HepG2 (cell line): Measurements from ENCODE around the gene FRAS1. TPM values are rescaled to one million over a fixed set of nuclear protein-coding genes. Genes with fewer than 3 reads are reported as not detected.

Experiments used
- ELF3 ChIP-seq: IDR thresholded peaks from 2 replicates; pipeline ENCODE4 v1.6.1; 2016; ENCODE audit warnings: missing genetic modification reagents, missing compliant biosample characterization
- GFI1 ChIP-seq: sonication (generic); formaldehyde crosslinking; IDR thresholded peaks from 2 replicates; pipeline ENCODE4 v1.5.0; 2020; ENCODE audit warnings: missing genetic modification reagents, mild to moderate bottlenecking, borderline replicate concordance
- KLF16 ChIP-seq, 2 experiments: sonication (generic) in 1 of 2; formaldehyde crosslinking in 1 of 2; IDR thresholded peaks; 2 replicates each; pipeline versions ENCODE4 v1.6.1 to v1.8.0; 2016 to 2023; ENCODE audit warnings: missing genetic modification reagents in 2 of 2, missing compliant biosample characterization in 1 of 2
- SMAD3 ChIP-seq: sonication (generic); formaldehyde crosslinking; IDR thresholded peaks from 2 replicates; pipeline ENCODE4 v1.4.0; 2020; ENCODE audit warnings: missing genetic modification reagents
- SMYD3 ChIP-seq: sonication (generic); formaldehyde crosslinking; IDR thresholded peaks from 2 replicates; pipeline ENCODE4 v1.8.1; 2023; ENCODE audit warnings: mild to moderate bottlenecking, missing genetic modification reagents
- SP1 ChIP-seq, 2 experiments: fragments of 450-650 bp in 1 of 2; sonication (generic) in 1 of 2; formaldehyde crosslinking in 1 of 2; IDR thresholded peaks; 2 replicates each; pipeline versions ENCODE4 v1.4.0 to v1.6.1; 2016 to 2020; ENCODE audit warnings: missing genetic modification reagents in 1 of 2
- TARDBP ChIP-seq: sonication (generic); formaldehyde crosslinking; IDR thresholded peaks from 2 replicates; pipeline ENCODE4 v1.8.0; 2022; ENCODE audit warnings: mild to moderate bottlenecking, missing genetic modification reagents
- TBL1XR1 ChIP-seq: fragments of 150-350 bp; IDR thresholded peaks from 2 replicates; pipeline ENCODE4 v1.6.1; 2014; ENCODE audit warnings: borderline replicate concordance, low read length; ENCODE audit not compliant: partially characterized antibody
- ZBTB20 ChIP-seq: sonication (generic); formaldehyde crosslinking; IDR thresholded peaks from 2 replicates; pipeline ENCODE4 v1.8.1; 2023; ENCODE audit warnings: missing genetic modification reagents, low read depth, mild to moderate bottlenecking, borderline replicate concordance
- ZNF20 ChIP-seq: sonication (generic); formaldehyde crosslinking; IDR thresholded peaks from 2 replicates; pipeline ENCODE4 v1.4.0; 2020; ENCODE audit warnings: mild to moderate bottlenecking, moderate library complexity, missing genetic modification reagents
- ZNF333 ChIP-seq: sonication (generic); formaldehyde crosslinking; IDR thresholded peaks from 2 replicates; pipeline ENCODE4 v1.4.0; 2020; ENCODE audit warnings: mild to moderate bottlenecking, missing genetic modification reagents, borderline replicate concordance
- ZNF605 ChIP-seq: sonication (generic); formaldehyde crosslinking; IDR thresholded peaks from 2 replicates; pipeline ENCODE4 v1.8.0; 2022; ENCODE audit warnings: mild to moderate bottlenecking, missing genetic modification reagents
- ZNF660 ChIP-seq: sonication (generic); formaldehyde crosslinking; IDR thresholded peaks from 2 replicates; pipeline ENCODE4 v1.5.1; 2020; ENCODE audit warnings: mild to moderate bottlenecking, low read depth, missing genetic modification reagents, borderline replicate concordance
- polyA plus RNA-seq, 8 experiments: library from polyadenylated mRNA; depleted of rRNA in 3 of 8; stranded (reverse) in 7 of 8; unstranded in 1 of 8; fragments of >200 nt; fragmentation: Illumina TruSeq in 4 of 8; extraction: Trizol in 4 of 8; gene quantifications; 2 replicates each; pipeline versions ENCODE4 v1.2.1 to v1.2.3, GENCODE V29; 2011 to 2016; ENCODE audit warnings: low read depth in 4 of 8, missing spikeins in 1 of 8, mixed read lengths in 1 of 8; ENCODE audit not compliant: insufficient read depth in 1 of 8
- total RNA-seq, 5 experiments: library from RNA; depleted of rRNA; stranded (reverse); fragments of >200 nt; fragmentation: Illumina TruSeq; extraction: Trizol; gene quantifications; 2 replicates each; pipeline ENCODE4 v1.2.3, GENCODE V29; 2016; ENCODE audit warnings: low read depth in 1 of 5
- TF ChIP-seq, protein P1 (sequence below): sonication (generic); formaldehyde crosslinking; IDR thresholded peaks from 2 replicates; pipeline ENCODE4 v1.5.0; 2020; ENCODE audit warnings: missing genetic modification reagents
- TF ChIP-seq, protein P2 (sequence below): IDR thresholded peaks from 2 replicates; pipeline ENCODE4 v1.6.1; 2012; ENCODE audit warnings: low read length, improper control_type of control experiment
- TF ChIP-seq, protein P3 (sequence below): sonication (generic); formaldehyde crosslinking; IDR thresholded peaks from 2 replicates; pipeline ENCODE4 v1.8.0; 2022; ENCODE audit warnings: mild to moderate bottlenecking, missing genetic modification reagents; ENCODE audit not compliant: insufficient replicate concordance
- TF ChIP-seq, protein P4 (sequence below): sonication (generic); formaldehyde crosslinking; IDR thresholded peaks from 2 replicates; pipeline ENCODE4 v1.4.0; 2020; ENCODE audit warnings: missing genetic modification reagents, borderline replicate concordance
- TF ChIP-seq, protein P5 (sequence below): sonication (generic); formaldehyde crosslinking; IDR thresholded peaks from 2 replicates; pipeline ENCODE4 v1.5.0; 2020; ENCODE audit warnings: missing genetic modification reagents

The FRAS1 gene
- total and polyA plus RNA-seq, 2 of the 13 experiments (the other 11 are each of a cell fraction or from before 2014, with no cell fraction given): 22.5 to 31.6 TPM

DNA sequence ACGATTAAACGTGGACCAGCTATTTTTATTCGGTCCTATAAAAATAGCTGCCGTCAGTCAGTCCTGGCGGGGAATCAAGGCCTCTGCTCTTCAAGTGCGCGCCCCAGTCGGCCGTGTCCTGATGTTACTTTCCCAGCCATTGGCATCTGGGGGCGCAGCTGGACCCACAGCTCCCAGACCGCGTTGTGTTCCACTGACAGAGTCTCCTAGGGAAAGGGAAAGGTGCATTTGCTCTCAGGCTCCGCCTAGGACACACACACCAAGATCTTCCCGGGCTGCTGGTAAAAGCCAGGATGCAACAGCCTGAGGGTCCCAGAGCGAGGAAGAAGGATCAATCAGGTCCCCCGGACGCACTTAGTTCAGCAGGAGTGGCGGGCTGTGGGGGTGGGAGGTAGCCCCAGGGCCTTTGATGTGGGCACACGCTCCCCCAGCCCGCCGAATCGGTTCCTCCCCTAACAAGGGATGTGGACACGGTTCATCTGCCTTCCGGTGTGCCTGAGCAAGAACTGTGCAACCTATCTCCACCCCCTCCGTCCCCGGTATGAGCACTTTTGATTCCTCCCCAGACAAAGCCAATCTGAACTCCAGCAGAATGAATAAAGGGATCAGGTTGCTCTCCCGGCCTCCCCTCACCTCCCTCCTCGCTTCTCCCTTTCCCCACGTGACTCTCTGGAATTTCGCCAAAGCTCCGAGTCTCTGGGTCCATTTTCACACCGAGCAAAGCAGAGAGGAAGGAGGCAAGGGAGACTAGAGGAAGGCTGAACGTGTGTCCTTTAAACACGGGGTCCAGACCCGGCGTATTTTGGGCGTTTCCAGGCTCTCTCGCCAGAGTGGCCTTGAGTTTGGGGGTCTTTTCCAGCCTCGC lies 626 bp upstream of the FRAS1 start (continued):
- TF ChIP-seq ZNF20 (CRISPR knock-in tag): no peak
- TF ChIP-seq SP1 (IDR thresholded peaks at IDR 0.05): no peak
- TF ChIP-seq SP1 (CRISPR knock-in tag; IDR thresholded peaks at IDR 0.05): no peak
- TF ChIP-seq GFI1 (CRISPR knock-in tag): peak; percentile 79; the same call in 1 of the 2 replicates
- TF ChIP-seq, protein P1, sequence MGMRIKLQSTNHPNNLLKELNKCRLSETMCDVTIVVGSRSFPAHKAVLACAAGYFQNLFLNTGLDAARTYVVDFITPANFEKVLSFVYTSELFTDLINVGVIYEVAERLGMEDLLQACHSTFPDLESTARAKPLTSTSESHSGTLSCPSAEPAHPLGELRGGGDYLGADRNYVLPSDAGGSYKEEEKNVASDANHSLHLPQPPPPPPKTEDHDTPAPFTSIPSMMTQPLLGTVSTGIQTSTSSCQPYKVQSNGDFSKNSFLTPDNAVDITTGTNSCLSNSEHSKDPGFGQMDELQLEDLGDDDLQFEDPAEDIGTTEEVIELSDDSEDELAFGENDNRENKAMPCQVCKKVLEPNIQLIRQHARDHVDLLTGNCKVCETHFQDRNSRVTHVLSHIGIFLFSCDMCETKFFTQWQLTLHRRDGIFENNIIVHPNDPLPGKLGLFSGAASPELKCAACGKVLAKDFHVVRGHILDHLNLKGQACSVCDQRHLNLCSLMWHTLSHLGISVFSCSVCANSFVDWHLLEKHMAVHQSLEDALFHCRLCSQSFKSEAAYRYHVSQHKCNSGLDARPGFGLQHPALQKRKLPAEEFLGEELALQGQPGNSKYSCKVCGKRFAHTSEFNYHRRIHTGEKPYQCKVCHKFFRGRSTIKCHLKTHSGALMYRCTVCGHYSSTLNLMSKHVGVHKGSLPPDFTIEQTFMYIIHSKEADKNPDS (CRISPR knock-in tag): no peak
- TF ChIP-seq SMAD3: no peak; the same call in 1 of the 2 replicates
- TF ChIP-seq, protein P2, sequence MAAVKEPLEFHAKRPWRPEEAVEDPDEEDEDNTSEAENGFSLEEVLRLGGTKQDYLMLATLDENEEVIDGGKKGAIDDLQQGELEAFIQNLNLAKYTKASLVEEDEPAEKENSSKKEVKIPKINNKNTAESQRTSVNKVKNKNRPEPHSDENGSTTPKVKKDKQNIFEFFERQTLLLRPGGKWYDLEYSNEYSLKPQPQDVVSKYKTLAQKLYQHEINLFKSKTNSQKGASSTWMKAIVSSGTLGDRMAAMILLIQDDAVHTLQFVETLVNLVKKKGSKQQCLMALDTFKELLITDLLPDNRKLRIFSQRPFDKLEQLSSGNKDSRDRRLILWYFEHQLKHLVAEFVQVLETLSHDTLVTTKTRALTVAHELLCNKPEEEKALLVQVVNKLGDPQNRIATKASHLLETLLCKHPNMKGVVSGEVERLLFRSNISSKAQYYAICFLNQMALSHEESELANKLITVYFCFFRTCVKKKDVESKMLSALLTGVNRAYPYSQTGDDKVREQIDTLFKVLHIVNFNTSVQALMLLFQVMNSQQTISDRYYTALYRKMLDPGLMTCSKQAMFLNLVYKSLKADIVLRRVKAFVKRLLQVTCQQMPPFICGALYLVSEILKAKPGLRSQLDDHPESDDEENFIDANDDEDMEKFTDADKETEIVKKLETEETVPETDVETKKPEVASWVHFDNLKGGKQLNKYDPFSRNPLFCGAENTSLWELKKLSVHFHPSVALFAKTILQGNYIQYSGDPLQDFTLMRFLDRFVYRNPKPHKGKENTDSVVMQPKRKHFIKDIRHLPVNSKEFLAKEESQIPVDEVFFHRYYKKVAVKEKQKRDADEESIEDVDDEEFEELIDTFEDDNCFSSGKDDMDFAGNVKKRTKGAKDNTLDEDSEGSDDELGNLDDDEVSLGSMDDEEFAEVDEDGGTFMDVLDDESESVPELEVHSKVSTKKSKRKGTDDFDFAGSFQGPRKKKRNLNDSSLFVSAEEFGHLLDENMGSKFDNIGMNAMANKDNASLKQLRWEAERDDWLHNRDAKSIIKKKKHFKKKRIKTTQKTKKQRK: no peak
- TF ChIP-seq, protein P3, sequence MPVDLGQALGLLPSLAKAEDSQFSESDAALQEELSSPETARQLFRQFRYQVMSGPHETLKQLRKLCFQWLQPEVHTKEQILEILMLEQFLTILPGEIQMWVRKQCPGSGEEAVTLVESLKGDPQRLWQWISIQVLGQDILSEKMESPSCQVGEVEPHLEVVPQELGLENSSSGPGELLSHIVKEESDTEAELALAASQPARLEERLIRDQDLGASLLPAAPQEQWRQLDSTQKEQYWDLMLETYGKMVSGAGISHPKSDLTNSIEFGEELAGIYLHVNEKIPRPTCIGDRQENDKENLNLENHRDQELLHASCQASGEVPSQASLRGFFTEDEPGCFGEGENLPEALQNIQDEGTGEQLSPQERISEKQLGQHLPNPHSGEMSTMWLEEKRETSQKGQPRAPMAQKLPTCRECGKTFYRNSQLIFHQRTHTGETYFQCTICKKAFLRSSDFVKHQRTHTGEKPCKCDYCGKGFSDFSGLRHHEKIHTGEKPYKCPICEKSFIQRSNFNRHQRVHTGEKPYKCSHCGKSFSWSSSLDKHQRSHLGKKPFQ (CRISPR knock-in tag): no peak
- no peak for TF ChIP-seq ZNF605 (CRISPR knock-in tag)
- TF ChIP-seq KLF16 (CRISPR knock-in tag; IDR thresholded peaks at IDR 0.05): peak in 1 of 2 experiments; percentile 34; a peak in 2 of 4 replicates
- TF ChIP-seq TBL1XR1: no peak
- TF ChIP-seq SMYD3 (CRISPR knock-in tag): 0 out of 2 replicates have a peak, but pooled peaks have one; percentile 46
- TF ChIP-seq, protein P4, sequence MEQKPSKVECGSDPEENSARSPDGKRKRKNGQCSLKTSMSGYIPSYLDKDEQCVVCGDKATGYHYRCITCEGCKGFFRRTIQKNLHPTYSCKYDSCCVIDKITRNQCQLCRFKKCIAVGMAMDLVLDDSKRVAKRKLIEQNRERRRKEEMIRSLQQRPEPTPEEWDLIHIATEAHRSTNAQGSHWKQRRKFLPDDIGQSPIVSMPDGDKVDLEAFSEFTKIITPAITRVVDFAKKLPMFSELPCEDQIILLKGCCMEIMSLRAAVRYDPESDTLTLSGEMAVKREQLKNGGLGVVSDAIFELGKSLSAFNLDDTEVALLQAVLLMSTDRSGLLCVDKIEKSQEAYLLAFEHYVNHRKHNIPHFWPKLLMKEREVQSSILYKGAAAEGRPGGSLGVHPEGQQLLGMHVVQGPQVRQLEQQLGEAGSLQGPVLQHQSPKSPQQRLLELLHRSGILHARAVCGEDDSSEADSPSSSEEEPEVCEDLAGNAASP: peak; percentile 25; the same call in 1 of the 2 replicates
- TF ChIP-seq ZNF660 (CRISPR knock-in tag): no peak
- TF ChIP-seq, protein P5, sequence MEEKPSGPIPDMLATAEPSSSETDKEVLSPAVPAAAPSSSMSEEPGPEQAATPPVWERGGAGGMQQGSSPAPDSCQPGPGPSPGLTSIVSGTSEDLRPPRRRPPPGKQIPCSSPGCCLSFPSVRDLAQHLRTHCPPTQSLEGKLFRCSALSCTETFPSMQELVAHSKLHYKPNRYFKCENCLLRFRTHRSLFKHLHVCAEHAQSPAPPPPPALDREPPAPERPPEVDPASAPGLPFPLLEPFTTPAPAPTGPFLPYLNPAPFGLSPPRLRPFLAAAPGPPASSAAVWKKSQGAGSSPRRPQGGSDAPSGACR (CRISPR knock-in tag): no peak
- TF ChIP-seq ELF3 (CRISPR knock-in tag): peak; percentile 34
- peak; percentile 20; the same call in 1 of the 2 replicates for TF ChIP-seq ZNF333
- peak; percentile 16; the same call in 1 of the 2 replicates for TF ChIP-seq ZBTB20
- TF ChIP-seq TARDBP (CRISPR knock-in tag): peak; percentile 74
